ENCODE data around the gene CCDC85B.

The CCDC85B gene

DNA sequence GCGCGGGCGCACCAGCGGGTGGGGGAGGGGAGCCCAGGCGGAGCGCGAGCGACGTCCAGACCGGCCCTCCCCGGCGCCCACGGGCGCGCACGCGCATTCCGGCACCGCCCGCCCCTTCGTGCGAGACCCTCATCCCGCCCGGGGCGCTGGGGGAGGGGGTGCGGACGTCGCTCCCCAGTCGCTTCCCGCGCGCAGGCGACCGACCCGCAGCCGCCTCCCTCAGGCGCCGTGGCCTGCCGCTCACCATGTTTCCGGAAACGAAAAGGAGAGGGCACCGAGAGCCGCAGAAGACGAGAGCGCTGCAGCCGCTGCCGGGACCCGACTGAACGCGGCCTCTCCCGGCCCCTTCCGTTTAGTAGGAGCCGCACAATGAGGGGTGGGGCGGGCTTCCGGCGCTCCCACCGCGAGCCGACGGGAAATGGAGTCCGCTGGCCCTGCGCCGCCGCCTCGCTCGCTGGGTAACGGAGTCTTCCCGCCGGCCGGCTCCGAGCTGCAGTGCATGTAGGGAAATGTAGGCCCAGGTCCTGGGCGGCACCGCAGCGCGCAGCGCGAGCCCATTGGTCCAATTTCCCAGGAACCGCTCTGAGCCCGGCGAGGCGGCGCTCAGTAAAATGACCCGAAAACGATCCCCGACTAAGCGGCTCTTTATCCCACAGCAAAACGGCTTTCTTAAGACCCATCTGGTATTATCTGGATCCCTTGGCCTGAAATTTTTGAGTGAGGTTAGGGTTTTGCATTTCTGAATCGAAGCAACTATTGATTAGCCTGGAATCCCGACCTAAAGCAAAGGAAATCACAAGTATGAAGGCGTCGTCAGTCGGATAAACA is 32.4 kb upstream of the CCDC85B start, which contains the start of gene CFL1:
CFL1 (minus strand) TSS at position 328 of the 828 bp plus-strand sequence; CDS start at position 247, 81 bp downstream.
- DNase-seq: peak; percentile 99

DNA sequence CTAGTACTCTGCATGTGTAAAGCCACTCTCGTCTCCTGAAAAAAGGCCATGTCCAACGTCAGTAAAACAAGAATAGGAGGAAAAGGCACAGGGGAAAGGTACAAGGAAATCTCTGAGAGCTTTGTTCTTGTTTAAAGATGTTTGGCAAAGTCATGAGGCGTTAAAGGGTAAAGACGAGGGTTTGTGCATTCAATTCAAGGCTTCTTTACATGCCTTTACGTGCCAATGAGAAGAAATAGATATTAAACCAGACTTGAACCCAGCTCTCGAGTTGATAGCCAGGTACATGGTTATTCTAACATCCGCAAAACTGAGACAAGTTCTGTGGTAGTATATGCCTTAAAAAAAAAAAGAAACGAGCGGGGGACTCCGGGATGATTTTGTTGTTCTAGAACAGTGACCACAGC is 31.8 kb upstream of the CCDC85B start:
- no peak for DNase-seq

DNA sequence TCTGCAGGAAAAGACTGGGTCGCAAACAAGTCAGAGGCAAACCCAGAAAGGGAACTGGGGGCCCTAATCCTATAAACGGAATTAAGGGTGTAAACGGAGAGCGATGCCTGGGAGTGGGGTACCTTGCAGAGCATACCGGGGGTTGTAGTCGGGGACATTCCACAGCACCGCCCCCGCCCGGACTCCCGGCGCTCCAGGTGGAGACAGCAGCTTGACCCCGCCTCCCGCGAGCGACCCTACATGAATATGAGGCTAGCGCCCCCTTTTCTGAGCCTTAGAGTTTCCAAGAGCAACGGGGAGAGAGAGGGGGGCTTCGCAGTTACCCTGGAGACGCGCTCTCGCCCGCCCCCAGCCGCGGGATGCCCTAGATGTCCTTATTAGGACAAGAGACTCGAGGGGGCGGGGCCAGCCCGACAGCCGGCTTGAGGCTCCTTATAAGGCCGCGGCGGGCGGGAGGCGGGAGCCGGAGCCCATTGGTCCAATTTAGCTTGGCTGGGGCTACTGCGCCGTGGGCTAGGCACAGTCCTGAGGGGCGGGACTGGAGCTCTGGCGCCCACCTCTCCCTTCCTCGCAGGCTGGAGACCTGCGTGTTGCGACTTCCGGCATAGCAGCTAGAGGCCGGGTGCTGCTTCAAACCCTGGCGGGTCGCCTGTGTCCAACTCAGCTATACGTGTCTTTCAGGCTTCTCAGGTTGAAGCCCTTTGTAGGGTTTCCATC is 31.2 kb upstream of the CCDC85B start:
- peak; percentile 99 for DNase-seq

DNA sequence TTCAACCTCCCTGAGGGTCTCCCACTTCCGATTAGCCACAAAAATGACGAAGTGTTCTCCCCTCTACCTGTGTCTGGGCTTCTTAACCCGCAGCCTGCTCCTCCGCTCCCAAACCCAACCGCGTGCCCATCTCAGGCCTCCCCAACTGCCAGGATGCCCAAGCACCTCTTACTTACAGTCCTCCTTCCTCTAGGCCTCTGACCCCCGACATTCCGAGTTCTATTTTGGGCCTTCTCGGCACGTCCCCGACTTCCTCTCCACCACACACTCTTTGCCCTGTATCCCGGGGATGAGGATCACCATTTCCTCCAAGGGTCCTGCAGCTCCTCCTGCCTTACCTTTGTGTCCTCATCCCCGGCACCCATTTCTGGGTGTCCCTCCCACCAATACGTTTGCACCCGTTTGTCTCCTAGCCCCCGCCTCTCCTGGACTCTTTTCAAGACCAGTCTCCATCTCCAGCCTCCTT is 30.6 kb upstream of the CCDC85B start:
- DNase-seq: peak; percentile 59

DNA sequence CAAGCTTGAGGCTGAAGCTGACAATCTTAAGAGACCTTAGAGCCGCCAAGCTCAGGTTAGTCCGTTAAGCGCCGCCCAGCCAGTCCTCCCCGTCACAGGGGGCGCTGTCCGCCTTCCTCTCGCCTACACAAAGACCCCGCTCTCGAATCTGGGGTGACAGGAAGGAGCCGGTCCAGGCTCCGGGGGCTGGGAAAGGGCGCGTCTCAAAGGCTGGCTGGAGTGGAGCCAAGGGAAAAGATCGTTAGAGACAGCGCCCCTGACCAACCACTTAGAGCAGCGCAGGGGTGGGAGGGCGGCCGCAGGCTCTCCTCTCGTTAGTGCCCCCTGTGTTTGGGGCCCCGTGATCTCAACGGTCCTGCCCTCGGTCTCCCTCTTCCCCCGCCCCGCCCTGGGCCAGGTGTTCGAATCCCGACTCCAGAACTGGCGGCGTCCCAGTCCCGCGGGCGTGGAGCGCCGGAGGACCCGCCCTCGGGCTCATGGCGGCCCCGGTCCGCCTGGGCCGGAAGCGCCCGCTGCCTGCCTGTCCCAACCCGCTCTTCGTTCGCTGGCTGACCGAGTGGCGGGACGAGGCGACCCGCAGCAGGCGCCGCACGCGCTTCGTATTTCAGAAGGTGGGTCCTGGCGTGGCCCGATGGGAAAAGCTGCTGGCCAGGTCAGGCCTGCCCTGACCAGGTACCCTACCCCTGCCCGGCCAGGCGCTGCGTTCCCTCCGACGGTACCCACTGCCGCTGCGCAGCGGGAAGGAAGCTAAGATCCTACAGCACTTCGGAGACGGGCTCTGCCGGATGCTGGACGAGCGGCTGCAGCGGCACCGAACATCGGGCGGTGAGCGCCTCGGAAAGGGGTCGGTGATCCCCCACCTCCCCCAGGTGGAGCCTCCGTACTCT is 30.0 kb upstream of the CCDC85B start, which contains the start of gene MUS81:
MUS81 (plus strand) TSS at position 156 of the 887 bp plus-strand sequence; CDS start at position 477, 321 bp downstream.
- DNase-seq: peak; percentile 99

DNA sequence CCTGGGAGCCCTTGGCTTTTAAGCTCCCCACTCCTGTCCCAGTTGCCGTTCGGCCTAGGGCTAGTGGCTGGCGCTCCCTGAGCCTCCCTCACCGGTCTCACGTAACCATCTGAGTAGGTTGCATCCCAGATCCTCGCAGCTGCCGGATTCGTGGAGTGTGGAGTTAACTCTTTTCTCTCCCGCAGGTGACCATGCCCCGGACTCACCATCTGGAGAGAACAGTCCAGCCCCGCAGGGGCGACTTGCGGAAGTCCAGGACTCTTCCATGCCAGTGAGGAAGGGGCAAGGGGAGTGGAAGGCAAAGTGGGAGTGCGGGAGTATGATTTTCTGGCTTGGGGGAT is 29.3 kb upstream of the CCDC85B start:
- no peak for DNase-seq

DNA sequence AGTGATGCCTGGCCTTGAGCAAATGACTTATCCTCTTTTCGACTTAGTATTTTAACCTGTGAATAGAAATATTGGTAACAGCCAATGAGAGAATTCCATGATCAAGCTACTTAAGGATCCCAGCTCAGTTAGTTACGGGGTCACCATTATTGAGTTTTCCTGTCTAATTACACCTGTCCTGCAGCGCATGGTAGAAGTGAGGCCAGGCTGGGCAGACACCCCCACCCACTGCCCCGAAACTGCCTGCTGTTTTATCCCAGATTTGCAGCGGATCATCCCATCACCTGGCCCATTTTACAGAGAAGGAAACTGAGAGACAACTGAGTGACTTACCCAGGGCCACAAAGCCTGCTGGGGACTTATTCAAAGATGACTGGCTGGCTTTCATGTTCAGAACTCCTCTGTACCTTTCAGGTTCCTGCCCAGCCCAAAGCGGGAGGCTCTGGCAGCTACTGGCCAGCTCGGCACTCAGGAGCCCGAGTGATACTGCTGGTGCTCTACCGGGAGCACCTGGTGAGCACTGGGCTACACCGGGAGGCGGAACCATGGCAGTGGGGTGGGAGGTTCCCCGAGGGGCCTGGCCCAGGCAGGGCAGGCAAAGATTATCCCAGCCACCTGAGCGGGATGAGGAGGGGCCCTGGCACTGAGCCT is 28.8 kb upstream of the CCDC85B start:
- no peak for DNase-seq

DNA sequence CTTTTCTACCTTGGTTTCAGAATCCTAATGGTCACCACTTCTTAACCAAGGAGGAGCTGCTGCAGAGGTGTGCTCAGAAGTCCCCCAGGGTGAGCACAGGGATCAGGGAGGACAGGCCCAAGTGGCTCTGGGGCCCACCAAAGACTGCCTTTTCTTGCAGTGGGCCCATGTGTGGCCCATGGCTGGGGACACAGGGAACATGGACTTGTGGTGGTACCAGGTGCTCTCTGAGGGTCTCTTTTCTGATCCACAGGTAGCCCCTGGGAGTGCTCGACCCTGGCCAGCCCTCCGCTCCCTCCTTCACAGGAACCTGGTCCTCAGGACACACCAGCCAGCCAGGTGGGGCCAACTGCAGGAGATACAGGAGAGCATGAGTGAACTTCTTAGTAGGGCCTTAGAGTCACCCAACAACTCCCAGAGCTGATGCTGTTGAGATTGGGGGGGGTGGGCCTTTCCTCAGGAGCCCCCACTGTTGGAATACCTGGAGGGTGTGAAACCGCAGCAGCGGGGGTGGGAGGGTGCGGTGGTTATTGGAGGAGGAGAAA is 28.2 kb upstream of the CCDC85B start:
- no peak for DNase-seq

DNA sequence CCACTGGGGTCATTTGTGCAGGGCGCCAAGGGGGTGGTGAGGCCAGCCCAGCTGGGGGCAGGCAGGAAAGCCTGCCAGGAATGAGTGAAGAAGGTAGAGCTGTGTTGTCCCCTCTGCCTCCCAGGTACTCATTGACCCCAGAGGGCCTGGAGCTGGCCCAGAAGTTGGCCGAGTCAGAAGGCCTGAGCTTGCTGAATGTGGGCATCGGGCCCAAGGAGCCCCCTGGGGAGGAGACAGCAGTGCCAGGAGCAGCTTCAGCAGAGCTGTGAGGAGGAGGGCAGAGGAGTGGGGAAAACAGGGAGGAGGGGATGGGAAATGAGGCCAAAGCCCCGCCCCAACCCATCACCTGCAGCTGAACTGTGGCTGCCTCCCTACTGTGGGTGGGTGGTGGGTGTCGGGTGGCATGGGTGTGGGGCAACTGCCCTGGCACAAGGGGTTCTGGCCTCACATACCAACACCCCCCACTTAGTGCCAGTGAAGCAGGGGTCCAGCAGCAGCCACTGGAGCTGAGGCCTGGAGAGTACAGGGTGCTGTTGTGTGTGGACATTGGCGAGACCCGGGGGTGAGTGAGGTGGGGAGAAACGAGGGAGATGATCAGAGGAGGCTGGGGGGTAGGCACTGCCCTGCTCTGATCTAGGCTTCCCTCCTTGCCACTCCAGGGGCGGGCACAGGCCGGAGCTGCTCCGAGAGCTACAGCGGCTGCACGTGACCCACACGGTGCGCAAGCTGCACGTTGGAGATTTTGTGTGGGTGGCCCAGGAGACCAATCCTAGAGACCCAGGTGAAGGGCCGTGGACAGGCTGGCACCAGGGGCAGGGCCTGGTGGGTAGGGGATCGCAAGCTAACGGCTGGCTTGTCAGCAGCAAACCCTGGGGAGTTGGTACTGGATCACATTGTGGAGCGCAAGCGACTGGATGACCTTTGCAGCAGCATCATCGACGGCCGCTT is 27.3 kb upstream of the CCDC85B start:
- DNase-seq: no peak

DNA sequence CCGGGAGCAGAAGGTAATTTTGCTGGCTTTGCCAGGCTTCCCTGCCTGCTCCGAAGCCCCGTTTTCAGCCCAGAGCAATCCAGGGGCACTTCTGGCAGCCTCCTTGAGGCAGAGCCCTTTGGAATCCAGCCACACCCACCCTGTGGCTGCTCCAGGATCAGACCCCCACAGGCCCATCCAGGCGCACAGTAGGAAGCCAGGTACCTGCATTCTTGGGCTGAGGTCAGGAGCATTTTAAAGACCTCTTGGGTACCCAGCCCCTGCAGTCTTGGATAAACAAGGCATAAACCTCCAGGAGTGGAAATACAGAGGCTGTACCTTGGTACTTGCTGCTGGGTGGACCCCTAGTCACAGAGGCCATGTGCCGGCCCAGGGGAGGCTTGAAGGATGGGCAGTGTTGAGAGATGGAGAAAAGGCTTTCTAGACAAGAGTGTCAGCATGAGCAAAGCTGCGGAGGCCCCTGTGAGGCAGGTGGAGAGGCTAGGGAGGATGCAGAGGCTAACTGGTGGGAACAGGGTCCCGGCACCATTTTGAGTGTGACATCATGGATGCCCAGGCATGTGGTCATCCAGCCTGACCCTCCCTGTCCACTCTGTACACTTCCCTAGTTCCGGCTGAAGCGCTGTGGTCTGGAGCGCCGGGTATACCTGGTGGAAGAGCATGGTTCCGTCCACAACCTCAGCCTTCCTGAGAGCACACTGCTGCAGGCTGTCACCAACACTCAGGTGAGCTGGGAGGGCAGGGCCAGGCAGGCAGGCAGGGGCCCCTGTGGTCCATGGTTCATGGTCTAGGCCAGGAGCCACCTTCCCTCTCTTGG is 26.4 kb upstream of the CCDC85B start:
- no peak for DNase-seq

DNA sequence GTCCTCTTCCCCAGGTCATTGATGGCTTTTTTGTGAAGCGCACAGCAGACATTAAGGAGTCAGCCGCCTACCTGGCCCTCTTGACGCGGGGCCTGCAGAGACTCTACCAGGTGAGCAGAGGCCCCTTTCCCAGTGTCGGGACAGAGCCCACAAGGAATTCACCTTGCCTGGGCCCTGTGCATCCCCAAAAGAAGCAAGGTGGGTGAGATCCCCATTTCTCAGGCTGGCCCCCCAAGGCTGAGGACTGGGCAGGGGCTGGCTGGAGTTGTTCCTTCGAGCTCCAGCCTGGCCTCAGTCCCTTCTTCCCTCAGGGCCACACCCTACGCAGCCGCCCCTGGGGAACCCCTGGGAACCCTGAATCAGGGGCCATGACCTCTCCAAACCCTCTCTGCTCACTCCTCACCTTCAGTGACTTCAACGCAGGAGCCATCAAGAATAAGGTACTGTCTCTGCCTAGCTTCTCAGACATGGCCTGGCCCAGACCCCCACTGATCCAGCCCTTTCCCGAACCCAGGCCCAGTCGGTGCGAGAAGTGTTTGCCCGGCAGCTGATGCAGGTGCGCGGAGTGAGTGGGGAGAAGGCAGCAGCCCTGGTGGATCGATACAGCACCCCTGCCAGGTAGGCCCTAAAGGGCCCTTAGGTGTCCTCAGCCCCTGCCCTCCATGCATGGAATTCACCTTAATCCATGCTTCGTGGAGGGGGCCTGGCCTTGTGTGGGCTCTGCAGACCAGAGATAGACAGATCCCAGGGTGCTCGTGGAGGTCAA is 25.6 kb upstream of the CCDC85B start:
- DNase-seq: no peak

DNA sequence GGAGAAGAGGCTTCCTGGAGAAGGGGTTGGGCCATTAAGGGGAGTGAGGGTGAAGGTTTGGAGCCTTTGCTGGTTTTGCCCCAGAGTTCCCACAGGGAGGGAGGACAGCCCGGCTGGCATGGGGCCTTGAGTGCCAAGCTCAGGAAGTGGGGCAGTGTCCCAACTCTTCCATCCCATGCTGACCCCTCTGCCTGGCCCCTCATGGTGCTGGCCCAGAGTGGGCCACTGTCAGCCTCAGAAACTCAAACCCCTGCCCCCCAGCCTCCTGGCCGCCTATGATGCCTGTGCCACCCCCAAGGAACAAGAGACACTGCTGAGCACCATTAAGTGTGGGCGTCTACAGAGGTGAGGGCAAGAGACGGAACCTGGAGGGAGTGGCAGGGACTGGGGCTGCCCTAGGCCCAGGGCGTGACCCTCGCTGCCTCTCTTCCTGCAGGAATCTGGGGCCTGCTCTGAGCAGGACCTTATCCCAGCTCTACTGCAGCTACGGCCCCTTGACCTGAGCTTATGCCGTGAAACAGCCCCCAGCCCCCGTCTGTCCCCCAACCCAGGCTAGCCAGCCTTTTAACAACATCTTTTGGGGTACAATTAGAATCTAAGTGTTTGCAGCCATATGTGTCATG is 24.8 kb upstream of the CCDC85B start:
- no peak for DNase-seq

DNA sequence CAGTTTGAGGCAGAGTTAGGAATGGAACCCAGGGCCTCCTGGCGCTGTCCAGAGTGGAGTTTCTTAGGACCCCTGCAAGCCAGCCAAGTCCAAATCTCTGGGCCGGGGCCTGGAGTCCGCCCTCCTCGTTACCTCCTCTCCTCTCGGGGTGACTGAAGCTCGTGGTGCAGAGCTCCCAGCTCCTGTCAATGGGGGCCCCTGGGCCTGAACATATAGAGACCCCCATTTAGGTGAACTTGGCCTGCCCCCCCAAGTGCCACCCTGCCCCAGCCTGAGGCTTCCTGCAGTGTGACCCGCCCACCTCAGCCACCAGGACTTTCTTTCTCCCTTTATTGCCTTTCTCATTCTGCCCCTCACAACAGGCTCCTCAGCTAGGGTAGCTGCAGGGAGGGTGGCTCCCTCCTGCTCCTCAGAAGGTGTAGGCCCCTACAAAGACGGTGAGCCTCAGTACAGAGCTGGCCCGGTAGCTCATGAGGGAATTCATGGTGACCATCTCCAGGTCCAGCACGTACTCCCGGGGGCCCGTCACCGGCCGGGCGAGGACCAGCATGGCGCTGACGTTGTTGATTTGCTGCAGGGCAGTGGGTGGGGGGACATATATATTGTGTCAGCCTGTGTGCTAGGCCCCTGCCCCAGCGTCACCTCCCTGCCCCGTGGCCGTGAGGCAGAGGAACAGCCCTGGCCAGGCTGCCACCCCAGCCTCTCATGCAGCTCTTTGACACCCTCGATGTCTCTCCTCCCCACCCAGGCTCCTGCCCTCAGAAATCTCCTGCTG is 23.8 kb upstream of the CCDC85B start:
- DNase-seq: no peak

DNA sequence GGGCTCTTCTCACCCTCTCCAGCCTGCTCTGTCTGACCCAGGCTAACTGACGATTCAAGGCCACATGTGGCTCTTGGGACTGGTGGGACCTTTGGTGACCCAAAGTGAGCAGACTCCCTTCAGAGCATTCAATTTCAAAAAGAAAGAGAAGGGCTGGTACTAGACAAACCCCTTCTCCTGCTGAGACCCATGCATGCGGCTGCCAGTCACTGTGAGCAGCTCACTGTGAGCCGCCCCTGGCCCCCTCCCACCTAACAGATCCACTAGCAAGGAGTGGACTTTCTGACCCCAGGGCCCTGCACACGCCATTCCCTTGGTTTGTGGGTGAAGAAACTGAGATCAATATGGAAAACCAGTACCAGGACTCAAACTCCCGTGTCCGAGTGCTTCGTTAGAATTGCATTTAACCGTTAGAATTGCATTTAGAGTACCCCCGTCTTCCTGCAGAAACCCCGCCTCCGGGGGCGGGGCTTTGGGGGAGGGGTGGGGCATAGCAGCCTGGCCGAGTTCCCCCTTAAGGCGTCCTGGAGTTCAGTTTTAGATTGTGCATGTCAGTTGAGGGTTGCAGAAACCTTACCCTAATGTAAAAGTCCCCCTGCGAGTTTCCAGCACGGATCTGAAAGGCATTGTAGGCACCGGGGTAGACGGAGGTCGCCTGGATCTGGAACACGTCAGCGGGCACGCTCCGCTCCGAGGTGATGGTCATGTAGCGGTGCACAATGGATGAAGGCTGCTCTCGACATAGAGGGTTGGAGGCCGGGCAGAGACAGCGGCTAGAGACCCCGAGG is 23.0 kb upstream of the CCDC85B start:
- DNase-seq: no peak

DNA sequence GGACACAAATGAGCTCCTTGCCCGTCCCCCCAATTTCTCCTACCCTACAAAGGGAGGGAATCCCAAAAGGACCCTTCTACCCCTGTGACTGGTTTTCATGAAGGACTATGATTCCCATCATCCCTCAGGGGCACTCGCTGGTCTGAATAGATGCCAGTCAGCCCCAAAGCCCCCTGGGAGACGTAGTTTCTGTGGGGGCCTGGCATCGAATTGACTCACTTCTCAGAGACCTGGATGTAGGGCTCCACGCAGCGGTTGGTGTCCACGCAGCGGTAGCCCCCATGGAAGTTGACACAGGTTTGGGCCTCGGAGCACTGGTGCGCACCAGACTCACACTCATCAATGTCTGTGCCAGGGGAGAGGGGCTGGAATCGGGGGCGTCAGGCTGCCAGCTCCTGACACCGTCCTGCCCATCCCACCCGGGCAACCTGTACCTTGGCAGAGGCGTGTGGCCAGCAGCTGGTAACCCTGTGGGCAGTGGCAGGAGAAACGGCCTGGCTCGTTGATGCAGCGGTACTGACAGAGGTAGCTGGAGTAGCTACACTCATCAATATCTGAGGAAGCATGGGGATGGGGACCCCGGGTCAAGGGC is 22.3 kb upstream of the CCDC85B start:
- DNase-seq: peak; percentile 28

DNA sequence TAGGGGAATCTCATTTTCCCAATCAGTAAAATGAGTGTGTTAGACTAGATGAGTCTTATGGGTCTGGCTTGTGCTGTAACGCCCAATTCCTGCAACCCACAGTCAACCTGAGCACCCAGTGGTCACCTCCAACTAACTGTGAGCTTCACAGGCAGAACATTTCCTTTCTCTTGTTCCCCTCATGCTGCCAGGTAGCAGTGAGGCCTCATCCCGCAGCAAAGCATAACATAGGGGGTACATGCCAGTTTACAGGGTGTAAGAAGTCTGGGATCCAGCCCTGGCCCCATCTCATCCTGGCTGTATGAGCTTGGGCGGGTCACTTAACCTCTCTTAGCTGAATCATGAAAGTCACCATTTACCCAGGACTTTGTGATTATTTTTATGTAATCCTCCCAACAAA is 21.6 kb upstream of the CCDC85B start:
- no peak for DNase-seq

All from NCI-H1092 (cell line).